Caco-2 (cell line): Measurements from ENCODE around the gene PDE7B. TPM values are rescaled to one million over a fixed set of nuclear protein-coding genes. Genes with fewer than 3 reads are reported as not detected.

ENCODE experiments used
- BruUV-seq: library from RNA; stranded (reverse); fragments of 400-500 nt; replicated peaks from 2 replicates; lab custom pipeline; 2021; lab: Mats Ljungman, UMichigan
- CTCF ChIA-PET: fragments of 300-600 bp; sonication (Branson Sonifier 250); formaldehyde crosslinking; loops from one replicate; lab custom pipeline; 2022; ENCODE audit warnings: antibody characterized with exemption; lab: Charles Lee
- POLR2A ChIA-PET: fragments of 300-600 bp; sonication (Branson Sonifier 250); formaldehyde crosslinking; loops from one replicate; lab custom pipeline; 2022; ENCODE audit warnings: antibody characterized with exemption; lab: Charles Lee
- DNase-seq, 2 experiments: peaks; one replicate each; pipeline versions ENCODE4 v3.0.0 to v3.0.0-alpha.2; 2020 to 2022
- H3K27me3 ChIP-seq: replicated peaks from 2 replicates; pipeline ENCODE4 v1.6.0; 2011; ENCODE audit warnings: low read length; ENCODE audit not compliant: control insufficient read depth, insufficient read depth
- H3K36me3 ChIP-seq: 2 replicates; pipeline ENCODE4 v1.5.1; 2011; ENCODE audit warnings: low read length; ENCODE audit not compliant: control insufficient read depth, insufficient read depth
- H3K4me1 ChIP-seq: fragments of 250-450 bp; sonication (Bioruptor Pico); 2 replicates; pipeline ENCODE4 v1.5.1; 2020; ENCODE audit warnings: mild to moderate bottlenecking
- H3K4me3 ChIP-seq: 2 replicates; pipeline ENCODE4 v1.5.1; 2011; ENCODE audit warnings: low read depth, mild to moderate bottlenecking, control low read depth, low read length
- H3K9me3 ChIP-seq: fragments of 250-450 bp; sonication (Bioruptor Pico); 2 replicates; pipeline ENCODE4 v1.5.1; 2020; ENCODE audit warnings: mild to moderate bottlenecking, moderate library complexity
- H3K27ac Mint-ChIP-seq: one replicate; pipeline ENCODE4 v1.8.0; 2022; ENCODE audit warnings: mixed read lengths; ENCODE audit not compliant: unreplicated experiment
- H3K27me3 Mint-ChIP-seq: one replicate; pipeline ENCODE4 v1.8.0; 2022; ENCODE audit warnings: mixed read lengths; ENCODE audit not compliant: insufficient read depth, unreplicated experiment
- H3K36me3 Mint-ChIP-seq: one replicate; pipeline ENCODE4 v1.8.0; 2022; ENCODE audit warnings: mild to moderate bottlenecking, mixed read lengths; ENCODE audit not compliant: insufficient read depth, unreplicated experiment
- H3K4me1 Mint-ChIP-seq: one replicate; pipeline ENCODE4 v1.8.0; 2022; ENCODE audit warnings: low read depth, mixed read lengths; ENCODE audit not compliant: unreplicated experiment
- H3K4me3 Mint-ChIP-seq: one replicate; pipeline ENCODE4 v1.8.0; 2022; ENCODE audit warnings: mild to moderate bottlenecking, moderate library complexity, mixed read lengths; ENCODE audit not compliant: unreplicated experiment
- H3K9me3 Mint-ChIP-seq: one replicate; pipeline ENCODE4 v1.8.0; 2022; ENCODE audit warnings: mixed read lengths; ENCODE audit not compliant: unreplicated experiment
- CTCF ChIP-seq, 2 experiments: fragments of 200-600 bp in 1 of 2; IDR thresholded peaks; 1 replicate in 1 of 2; 2 replicates in 1 of 2; pipeline versions ENCODE4 v1.5.1 to v1.8.0; 2011 to 2022; ENCODE audit warnings: antibody characterized with exemption in 1 of 2, control low read depth in 1 of 2, inconsistent platforms in 1 of 2, low read depth in 1 of 2, low read length in 1 of 2, mild to moderate bottlenecking in 1 of 2, moderate library complexity in 1 of 2; ENCODE audit not compliant: insufficient read depth in 1 of 2, severe bottlenecking in 1 of 2, unreplicated experiment in 1 of 2
- intact Hi-C: fragments of 100-400 bp; cut with micrococcal nuclease; formaldehyde crosslinking; loops from one replicate; pipeline ENCODE4 v1.10.0; 2022; ENCODE audit not compliant: unreplicated experiment
- total RNA-seq: library from RNA; stranded (reverse); gene quantifications from 2 replicates; pipeline ENCODE4 v1.2.3, GENCODE V29; 2022

The PDE7B gene
- total RNA-seq, 1 experiment from 2014 or later: not detected

DNA sequence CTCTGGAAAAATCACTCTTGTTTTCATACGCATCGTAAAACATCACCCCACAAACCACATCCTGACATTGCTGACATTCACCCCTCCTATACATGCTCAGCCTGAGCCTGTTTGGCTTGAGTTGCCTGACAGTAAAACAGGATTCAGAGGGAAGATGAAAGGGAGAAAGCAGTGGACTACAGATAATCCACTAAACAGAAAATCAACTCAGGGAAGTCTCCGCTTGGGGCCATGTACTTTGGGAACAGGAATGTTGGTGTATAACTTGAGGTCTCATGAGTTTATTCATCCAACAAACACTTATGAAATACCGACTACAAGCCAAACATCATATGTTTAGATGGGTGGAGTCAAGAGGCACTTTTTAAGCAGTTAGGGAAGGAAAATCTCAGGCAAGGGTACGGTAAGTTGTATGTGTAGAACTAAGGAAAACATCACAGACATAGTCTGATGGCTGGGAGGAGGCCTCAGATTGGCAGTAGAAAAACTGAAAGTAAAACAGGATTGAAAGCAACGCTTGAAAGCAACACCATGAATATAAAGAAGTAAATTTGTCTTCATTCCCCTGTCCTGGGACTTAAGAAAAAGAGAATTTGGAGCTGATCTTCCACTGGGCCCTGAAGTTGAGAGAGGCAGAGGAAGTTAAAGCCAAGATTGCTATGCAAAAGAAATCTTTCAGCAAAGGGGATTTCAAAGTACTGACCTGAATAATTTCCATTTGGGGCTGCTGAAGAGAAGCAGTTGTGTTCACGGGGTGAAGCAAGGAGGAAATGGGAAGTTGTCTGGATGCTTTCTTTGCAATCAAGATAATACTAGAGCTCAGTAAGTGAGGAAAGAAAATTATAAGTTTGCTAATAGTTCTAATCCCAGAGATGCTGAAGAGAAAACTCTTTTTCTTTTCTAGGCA is 28.8 kb downstream of the PDE7B start:
- no peaks in the 10 kb centered on the region; the same call in 1 of the 2 replicates for H3K27me3 ChIP-seq
- no peak for DNase-seq
- ChIA-PET POLR2A (no interaction called here), CTCF (no interaction called here)
- no peaks in the 10 kb centered on the region for H3K27me3 Mint-ChIP-seq
- intact Hi-C loops: no loop called here
- H3K36me3 ChIP-seq: no peaks in the 10 kb centered on the region
- no peaks in the 10 kb centered on the region for H3K4me1 Mint-ChIP-seq
- H3K4me3 Mint-ChIP-seq: no peak overlapping the region
- no peaks in the 10 kb centered on the region for H3K36me3 Mint-ChIP-seq
- no peak overlapping the region for H3K4me3 ChIP-seq
- TF ChIP-seq CTCF (IDR thresholded peaks at IDR 0.05; ENCODE audit: insufficient read depth in 1 of 2, low read depth in 1 of 2, low read length in 1 of 2, severe bottlenecking in 1 of 2, unreplicated experiment in 1 of 2): no peak
- no peak overlapping the region for H3K27ac Mint-ChIP-seq
- H3K9me3 ChIP-seq: peaks cover 4% of the 10 kb centered on the region; the same call in 1 of the 2 replicates
- no peaks in the 10 kb centered on the region for H3K9me3 Mint-ChIP-seq
- H3K4me1 ChIP-seq: no peaks in the 10 kb centered on the region
- BruUV-seq: no TSS peak

DNA sequence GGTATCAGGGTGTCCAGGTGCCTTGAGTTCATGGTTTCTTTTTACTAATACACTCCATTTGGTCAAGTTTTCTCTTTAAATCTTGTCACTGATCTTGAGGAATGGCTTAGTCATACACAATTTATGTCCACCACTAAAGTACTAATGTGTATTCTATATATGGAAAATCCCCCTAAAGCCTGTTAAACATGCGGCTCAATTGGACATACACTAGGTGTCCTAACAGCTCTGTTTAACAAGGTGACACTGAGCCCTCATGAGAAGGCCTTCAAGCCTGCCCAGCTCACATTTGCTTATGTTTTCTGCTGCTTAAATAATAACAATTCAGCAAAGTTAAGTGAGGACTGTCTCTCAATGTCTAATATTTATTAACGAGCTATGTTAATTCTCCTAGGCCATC is 31.5 kb downstream of the PDE7B start:
- peaks cover 5% of the 10 kb centered on the region; the same call in 1 of the 2 replicates for H3K4me1 ChIP-seq
- no peaks in the 10 kb centered on the region for H3K27me3 ChIP-seq
- no peak for DNase-seq
- Mint-ChIP-seq H3K4me1 (peaks cover 6% of the 10 kb centered on the region), H3K9me3 (no peaks in the 10 kb centered on the region), H3K36me3 (no peaks in the 10 kb centered on the region), H3K27ac (no peak overlapping the region), H3K4me3 (no peak overlapping the region), H3K27me3 (no peaks in the 10 kb centered on the region)
- ChIA-PET CTCF (interaction anchor here (0.8 kb wide), 1 partner anchor 27 kb away, joined by 6 read pairs; no protein-coding TSS in a partner anchor), POLR2A (no interaction called here)
- H3K9me3 ChIP-seq: peaks cover 4% of the 10 kb centered on the region; the same call in 1 of the 2 replicates
- TF ChIP-seq CTCF (IDR thresholded peaks at IDR 0.05; ENCODE audit: insufficient read depth in 1 of 2, low read depth in 1 of 2, low read length in 1 of 2, severe bottlenecking in 1 of 2, unreplicated experiment in 1 of 2): no peak
- BruUV-seq: no TSS peak
- no peak overlapping the region for H3K4me3 ChIP-seq
- intact Hi-C loops: no loop called here
- H3K36me3 ChIP-seq: no peaks in the 10 kb centered on the region

GRCh38 chr6:135883536-135883935 is 32.0 kb downstream of the PDE7B start:
- Histone ChIP-seq H3K27me3 (no peaks in the 10 kb centered on the region), H3K4me1 (peaks cover 5% of the 10 kb centered on the region; the same call in 1 of the 2 replicates), H3K9me3 (peaks cover under 1% of the 10 kb centered on the region; the same call in 1 of the 2 replicates), H3K36me3 (no peaks in the 10 kb centered on the region), H3K4me3 (no peak overlapping the region)
- intact Hi-C loops: no loop called here
- Mint-ChIP-seq H3K36me3 (no peaks in the 10 kb centered on the region), H3K27me3 (no peaks in the 10 kb centered on the region), H3K9me3 (no peaks in the 10 kb centered on the region), H3K27ac (no peak overlapping the region), H3K4me1 (peaks cover 6% of the 10 kb centered on the region), H3K4me3 (no peak overlapping the region)
- no TSS peak for BruUV-seq
- ChIA-PET POLR2A (no interaction called here), CTCF (no interaction called here)
- no peak for DNase-seq
- no peak for TF ChIP-seq CTCF (IDR thresholded peaks at IDR 0.05; ENCODE audit: insufficient read depth in 1 of 2, low read depth in 1 of 2, low read length in 1 of 2, severe bottlenecking in 1 of 2, unreplicated experiment in 1 of 2)
